SK-N-SH treated with all-trans-retinoic acid at 6 μM for 48 hours (cell line): ENCODE results near the gene ANO8.

Source experiments
- ARNTL ChIP-seq: fragments of 450-650 bp; formaldehyde crosslinking; IDR thresholded peaks from 2 replicates; pipeline ENCODE4 v1.5.0; 2020; ENCODE audit warnings: low read depth, mild to moderate bottlenecking, moderate library complexity, borderline replicate concordance
- GLIS3 ChIP-seq: fragments of 250-450 bp; sonication (Bioruptor Pico); IDR thresholded peaks from 2 replicates; pipeline ENCODE4 v1.5.0; 2020; ENCODE audit warnings: mild to moderate bottlenecking, moderate library complexity
- PPARA ChIP-seq: fragments of 250-450 bp; sonication (Bioruptor Pico); IDR thresholded peaks from 2 replicates; pipeline ENCODE4 v1.5.0; 2020; ENCODE audit warnings: mild to moderate bottlenecking, borderline replicate concordance
- ZFP3 ChIP-seq: fragments of 250-450 bp; sonication (Bioruptor Pico); IDR thresholded peaks from 2 replicates; pipeline ENCODE4 v1.5.0; 2020; ENCODE audit warnings: mild to moderate bottlenecking, moderate library complexity
- TF ChIP-seq, protein P1 (sequence below): fragments of 250-450 bp; sonication (Bioruptor Pico); IDR thresholded peaks from 2 replicates; pipeline ENCODE4 v1.8.0; 2020; ENCODE audit warnings: mild to moderate bottlenecking, moderate library complexity, borderline replicate concordance
- TF ChIP-seq, protein P2 (sequence below): fragments of 250-450 bp; sonication (Bioruptor Pico); IDR thresholded peaks from 2 replicates; pipeline ENCODE4 v1.5.0; 2020; ENCODE audit warnings: mild to moderate bottlenecking, moderate library complexity
- TF ChIP-seq, protein P3 (sequence below): fragments of 250-450 bp; sonication (Bioruptor Pico); IDR thresholded peaks from 2 replicates; pipeline ENCODE4 v1.5.1; 2020; ENCODE audit warnings: low read depth, mild to moderate bottlenecking, moderate library complexity

DNA sequence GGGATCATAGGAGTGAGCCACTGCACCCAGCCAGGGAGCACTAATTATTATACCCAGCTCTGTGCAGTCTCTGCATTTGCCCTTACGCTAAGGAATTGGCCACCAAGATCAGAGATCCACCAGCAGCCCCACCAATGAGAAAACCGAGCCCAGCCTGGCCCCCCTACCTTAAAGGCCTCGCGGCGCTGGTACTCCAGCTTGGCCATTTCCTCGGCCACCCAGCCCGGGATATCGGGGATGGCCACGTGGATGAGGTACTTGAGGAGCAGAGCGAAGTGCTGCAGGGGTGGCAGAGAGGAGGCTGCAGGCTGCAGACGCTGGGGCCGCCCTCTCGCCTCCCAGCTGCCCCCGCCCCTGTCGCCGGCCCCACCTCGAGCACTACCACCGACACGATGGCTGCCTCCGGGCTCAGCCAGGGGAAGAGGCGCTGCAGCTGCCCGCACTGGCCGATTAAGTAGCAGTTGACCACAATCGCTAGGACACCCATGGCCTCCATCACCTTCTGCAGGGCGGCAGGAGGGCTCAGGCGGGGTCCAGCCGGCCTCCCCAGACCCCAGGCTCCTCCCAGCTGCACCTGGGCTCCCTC is 7.5 kb downstream of the ANO8 start:
- TF ChIP-seq GLIS3 (CRISPR knock-in tag), result no peak
- TF ChIP-seq PPARA, result no peak
- TF ChIP-seq, protein P1, sequence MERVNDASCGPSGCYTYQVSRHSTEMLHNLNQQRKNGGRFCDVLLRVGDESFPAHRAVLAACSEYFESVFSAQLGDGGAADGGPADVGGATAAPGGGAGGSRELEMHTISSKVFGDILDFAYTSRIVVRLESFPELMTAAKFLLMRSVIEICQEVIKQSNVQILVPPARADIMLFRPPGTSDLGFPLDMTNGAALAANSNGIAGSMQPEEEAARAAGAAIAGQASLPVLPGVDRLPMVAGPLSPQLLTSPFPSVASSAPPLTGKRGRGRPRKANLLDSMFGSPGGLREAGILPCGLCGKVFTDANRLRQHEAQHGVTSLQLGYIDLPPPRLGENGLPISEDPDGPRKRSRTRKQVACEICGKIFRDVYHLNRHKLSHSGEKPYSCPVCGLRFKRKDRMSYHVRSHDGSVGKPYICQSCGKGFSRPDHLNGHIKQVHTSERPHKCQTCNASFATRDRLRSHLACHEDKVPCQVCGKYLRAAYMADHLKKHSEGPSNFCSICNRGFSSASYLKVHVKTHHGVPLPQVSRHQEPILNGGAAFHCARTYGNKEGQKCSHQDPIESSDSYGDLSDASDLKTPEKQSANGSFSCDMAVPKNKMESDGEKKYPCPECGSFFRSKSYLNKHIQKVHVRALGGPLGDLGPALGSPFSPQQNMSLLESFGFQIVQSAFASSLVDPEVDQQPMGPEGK, result no peak
- TF ChIP-seq, protein P2, sequence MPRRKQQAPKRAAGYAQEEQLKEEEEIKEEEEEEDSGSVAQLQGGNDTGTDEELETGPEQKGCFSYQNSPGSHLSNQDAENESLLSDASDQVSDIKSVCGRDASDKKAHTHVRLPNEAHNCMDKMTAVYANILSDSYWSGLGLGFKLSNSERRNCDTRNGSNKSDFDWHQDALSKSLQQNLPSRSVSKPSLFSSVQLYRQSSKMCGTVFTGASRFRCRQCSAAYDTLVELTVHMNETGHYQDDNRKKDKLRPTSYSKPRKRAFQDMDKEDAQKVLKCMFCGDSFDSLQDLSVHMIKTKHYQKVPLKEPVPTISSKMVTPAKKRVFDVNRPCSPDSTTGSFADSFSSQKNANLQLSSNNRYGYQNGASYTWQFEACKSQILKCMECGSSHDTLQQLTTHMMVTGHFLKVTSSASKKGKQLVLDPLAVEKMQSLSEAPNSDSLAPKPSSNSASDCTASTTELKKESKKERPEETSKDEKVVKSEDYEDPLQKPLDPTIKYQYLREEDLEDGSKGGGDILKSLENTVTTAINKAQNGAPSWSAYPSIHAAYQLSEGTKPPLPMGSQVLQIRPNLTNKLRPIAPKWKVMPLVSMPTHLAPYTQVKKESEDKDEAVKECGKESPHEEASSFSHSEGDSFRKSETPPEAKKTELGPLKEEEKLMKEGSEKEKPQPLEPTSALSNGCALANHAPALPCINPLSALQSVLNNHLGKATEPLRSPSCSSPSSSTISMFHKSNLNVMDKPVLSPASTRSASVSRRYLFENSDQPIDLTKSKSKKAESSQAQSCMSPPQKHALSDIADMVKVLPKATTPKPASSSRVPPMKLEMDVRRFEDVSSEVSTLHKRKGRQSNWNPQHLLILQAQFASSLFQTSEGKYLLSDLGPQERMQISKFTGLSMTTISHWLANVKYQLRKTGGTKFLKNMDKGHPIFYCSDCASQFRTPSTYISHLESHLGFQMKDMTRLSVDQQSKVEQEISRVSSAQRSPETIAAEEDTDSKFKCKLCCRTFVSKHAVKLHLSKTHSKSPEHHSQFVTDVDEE, result no peak
- TF ChIP-seq ZFP3, result no peak
- TF ChIP-seq, protein P3, sequence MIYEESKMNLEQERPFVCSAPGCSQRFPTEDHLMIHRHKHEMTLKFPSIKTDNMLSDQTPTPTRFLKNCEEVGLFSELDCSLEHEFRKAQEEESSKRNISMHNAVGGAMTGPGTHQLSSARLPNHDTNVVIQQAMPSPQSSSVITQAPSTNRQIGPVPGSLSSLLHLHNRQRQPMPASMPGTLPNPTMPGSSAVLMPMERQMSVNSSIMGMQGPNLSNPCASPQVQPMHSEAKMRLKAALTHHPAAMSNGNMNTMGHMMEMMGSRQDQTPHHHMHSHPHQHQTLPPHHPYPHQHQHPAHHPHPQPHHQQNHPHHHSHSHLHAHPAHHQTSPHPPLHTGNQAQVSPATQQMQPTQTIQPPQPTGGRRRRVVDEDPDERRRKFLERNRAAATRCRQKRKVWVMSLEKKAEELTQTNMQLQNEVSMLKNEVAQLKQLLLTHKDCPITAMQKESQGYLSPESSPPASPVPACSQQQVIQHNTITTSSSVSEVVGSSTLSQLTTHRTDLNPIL (CRISPR knock-in tag), result no peak
- no peak for TF ChIP-seq ARNTL
